Spinal cord (tissue), 10 donors: ENCODE measurements around the gene BCKDK. TPM values are rescaled to one million over a fixed set of nuclear protein-coding genes. Genes with fewer than 3 reads are reported as not detected.

Experiments used
- DNase-seq, 6 donors: peaks; one replicate each; pipeline versions ENCODE4 v3.0.0 to v3.0.0-alpha.2; 2013 to 2015; ENCODE audit warnings: low spot score in 6 of 6, low read depth in 4 of 6
- H3K27ac ChIP-seq: one replicate; pipeline ENCODE4 v1.5.1; 2013; ENCODE audit warnings: low read depth, low read length, control low read depth
- H3K27me3 ChIP-seq: one replicate; pipeline ENCODE4 v1.6.1; 2013; ENCODE audit warnings: low read length; ENCODE audit not compliant: control insufficient read depth, insufficient read depth
- H3K36me3 ChIP-seq: one replicate; pipeline ENCODE4 v1.6.1; 2013; ENCODE audit warnings: low read length; ENCODE audit not compliant: control insufficient read depth, insufficient read depth
- H3K4me1 ChIP-seq: one replicate; pipeline ENCODE4 v1.6.1; 2013; ENCODE audit warnings: low read length; ENCODE audit not compliant: control insufficient read depth, insufficient read depth
- H3K4me3 ChIP-seq: one replicate; pipeline ENCODE4 v1.5.1; 2013; ENCODE audit warnings: low read depth, low read length, control low read depth
- H3K9me3 ChIP-seq: one replicate; pipeline ENCODE4 v1.6.1; 2013; ENCODE audit warnings: low read length; ENCODE audit not compliant: control insufficient read depth, insufficient read depth
- WGBS: methylation state at CpG from one replicate; pipeline ENCODE4 v1.1.5; 2013; ENCODE audit warnings: missing lambda C conversion rate; ENCODE audit not compliant: insufficient coverage; 5-methylcytosine and 5-hydroxymethylcytosine counted together
- polyA plus RNA-seq, 2 donors: library from polyadenylated mRNA; unstranded; fragments of 120-200 nt; gene quantifications; one replicate each; pipeline ENCODE4 v1.2.1, GENCODE V29; 2013; ENCODE audit not compliant: insufficient read length in 2 of 2
- total RNA-seq, 2 donors: library from RNA; depleted of rRNA in 1 of 2; stranded (reverse); fragments of 120-200 nt in 1 of 2; fragments of >200 nt in 1 of 2; gene quantifications; one replicate each; pipeline versions ENCODE4 v1.2.3 to v1.2.4, GENCODE V29; 2013 to 2014
- donor health status: healthy.

Gene BCKDK
- total and polyA plus RNA-seq, 4 donors, result 13.5 to 49.7 (median 37.3) TPM

DNA sequence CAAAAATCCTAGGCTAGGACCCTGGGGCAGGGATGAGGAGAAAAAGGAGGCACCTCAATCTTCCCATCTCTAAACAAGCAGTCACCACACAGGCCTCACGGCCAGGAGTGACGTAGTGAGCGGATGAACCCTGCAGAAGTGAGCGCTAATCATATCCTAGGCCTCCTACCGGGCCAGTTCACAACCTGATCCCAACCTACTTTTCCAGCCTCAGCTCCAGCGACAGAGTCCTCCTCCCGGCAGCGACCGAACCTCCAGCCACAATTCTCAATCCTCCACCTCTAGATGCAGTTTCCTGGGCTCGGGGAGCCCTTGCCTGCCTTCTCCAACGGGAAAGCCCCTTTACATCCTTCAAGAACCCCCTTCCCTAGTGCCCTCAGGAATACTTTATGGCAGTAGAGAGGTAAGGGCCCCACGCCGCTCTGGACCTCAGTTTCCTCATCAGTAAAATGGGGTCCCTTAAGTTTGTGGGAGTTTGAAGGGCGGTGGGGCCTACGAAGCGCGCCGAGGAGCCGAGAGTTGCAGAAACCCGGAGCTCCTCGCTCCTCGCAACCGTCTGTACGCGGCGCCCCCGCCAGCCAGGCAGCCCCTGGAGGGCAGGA, 35.5 kb upstream of the BCKDK start:
- H3K27me3 ChIP-seq, result no peaks in the 10 kb centered on the region
- peak overlapping the region; percentile 96 for H3K4me3 ChIP-seq
- peaks cover 27% of the 10 kb centered on the region for H3K4me1 ChIP-seq
- H3K36me3 ChIP-seq, result peaks cover 20% of the 10 kb centered on the region
- peak overlapping the region; percentile 81 for H3K27ac ChIP-seq
- H3K9me3 ChIP-seq, result no peaks in the 10 kb centered on the region
- under 1% methylated on average over 25 of the region's 27 CpGs for WGBS
- peak in 2 of 6 donors; percentile 53 to 63 for DNase-seq

DNA sequence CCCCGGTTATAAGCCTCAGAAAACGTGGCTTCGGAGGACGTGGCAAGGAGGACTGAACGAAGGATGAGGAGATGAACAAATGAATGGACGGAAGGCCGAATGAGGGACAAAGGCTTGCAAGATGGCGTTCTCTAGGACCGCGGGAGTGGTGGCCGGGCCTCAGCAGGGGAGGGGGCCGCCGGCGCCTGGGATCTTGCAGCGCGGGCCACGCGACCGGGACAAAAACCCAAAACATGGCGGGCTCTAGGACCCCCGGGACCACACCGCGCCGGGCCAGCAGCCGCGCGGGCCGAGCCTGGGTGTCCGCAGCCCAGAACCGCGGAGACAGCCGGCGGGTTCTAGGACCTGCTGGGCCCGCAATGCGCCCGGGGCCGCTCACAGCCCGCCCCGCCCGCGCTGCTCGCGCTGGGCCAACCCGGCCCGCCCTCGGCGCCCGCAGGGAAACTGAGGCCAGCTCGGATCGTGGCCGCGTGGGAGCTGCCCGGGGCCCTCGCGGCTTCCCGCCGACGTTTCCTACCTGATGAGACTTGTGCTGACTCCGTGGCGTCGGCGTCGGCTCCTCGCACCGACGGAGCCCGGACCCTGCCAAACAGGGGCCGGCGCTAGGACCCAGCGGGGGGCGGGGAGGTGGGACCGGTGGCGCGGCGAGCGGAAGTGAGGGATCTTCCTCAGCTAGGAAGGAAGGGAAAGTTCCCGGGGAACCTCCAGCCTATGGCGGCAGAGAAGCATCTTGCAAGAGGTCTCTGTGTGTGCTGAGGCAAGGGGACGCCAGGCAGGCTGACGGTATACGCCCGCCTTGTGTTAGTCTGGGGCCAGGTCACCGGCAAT, 34.8 kb upstream of the BCKDK start:
- Histone ChIP-seq H3K4me1 (peaks cover 27% of the 10 kb centered on the region), H3K27ac (peak overlapping the region; percentile 97), H3K27me3 (no peaks in the 10 kb centered on the region), H3K4me3 (peak overlapping the region; percentile 96), H3K36me3 (peaks cover 27% of the 10 kb centered on the region), H3K9me3 (no peaks in the 10 kb centered on the region)
- peak; percentile 85 to 98 (median 92) for DNase-seq
- WGBS, result under 1% methylated on average over 83 of the region's 83 CpGs

DNA sequence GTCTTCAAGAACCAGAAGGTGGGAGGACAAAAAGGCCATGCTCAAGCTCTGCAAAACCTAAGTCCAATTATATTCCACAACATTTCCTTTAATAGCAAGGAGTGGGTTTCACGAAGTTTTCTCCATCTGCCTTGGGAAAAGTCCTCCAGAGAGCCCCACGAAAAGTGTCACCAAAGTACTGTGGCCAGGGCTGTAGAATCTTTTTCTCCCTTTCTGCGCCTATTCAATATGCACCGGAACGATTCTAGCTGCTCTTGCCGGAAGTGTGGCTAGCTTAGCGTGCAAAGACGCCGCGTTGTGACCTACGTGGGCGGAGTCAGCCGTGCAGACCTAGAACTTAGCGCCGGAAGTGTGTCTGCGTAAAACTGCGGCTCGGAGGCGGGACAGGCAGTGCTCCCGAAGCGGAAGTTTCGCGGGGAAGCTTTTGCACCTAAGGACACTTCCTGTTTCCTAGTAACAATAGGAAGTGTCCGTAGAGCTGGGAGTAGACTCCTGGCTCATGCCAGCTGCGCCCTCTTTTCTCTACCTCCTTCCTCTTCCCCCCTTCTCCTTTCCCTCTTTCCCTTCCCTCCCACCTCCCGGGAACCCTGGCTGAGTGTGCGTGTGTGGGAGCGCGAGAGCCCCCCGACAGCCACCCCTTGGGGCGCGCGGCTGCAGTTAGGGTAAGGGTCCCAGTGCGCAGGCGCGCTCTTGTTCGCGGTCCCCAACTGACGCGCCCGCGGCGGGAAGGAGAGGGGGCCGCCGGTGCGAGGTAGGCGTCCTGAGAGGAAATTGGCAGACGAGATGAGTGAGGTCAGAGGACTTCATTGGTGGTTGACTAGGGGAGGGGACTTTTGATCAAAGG, 34.0 kb upstream of the BCKDK start, which contains the start of the genes ZNF646 and ZNF668:
Gene ZNF646, plus strand, starts transcription at position 453 of the 844 bp plus-strand sequence. CDS start 1,903 bp downstream, outside the sequence.
Gene ZNF668, minus strand, starts transcription at position 271 of the 844 bp plus-strand sequence. CDS start 9,781 bp downstream, outside the sequence.
- Histone ChIP-seq H3K4me3 (peak within 1 kb of the TSS; percentile 96), H3K9me3 (no peaks in the 10 kb centered on the region), H3K27ac (peak within 1 kb of the TSS; percentile 97), H3K4me1 (peaks cover 27% of the 10 kb centered on the region), H3K36me3 (peaks cover 36% of the 10 kb centered on the region), H3K27me3 (no peaks in the 10 kb centered on the region)
- peak; percentile 93 to 100 (median 98) for DNase-seq
- WGBS, result 0% methylated on average over 44 of the region's 48 CpGs

DNA sequence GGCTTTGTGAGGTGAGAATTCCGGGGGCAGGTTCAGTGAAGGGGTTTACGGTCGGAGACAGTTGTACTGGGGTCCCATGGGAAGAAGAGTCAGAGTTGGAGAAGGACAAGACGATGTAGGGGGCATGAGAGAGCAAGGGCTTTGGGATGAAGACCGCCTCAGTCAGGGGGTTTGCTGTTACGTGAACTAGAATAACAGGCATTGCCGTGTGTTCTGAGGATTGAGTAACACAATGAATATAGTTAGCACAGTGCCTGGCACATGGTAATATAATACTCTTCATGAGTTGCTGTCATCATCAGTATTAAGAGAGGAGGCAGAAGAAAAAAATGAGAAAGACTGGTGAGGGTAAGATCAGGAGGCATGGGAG, 33.4 kb upstream of the BCKDK start:
- Histone ChIP-seq H3K9me3 (no peaks in the 10 kb centered on the region), H3K4me1 (peaks cover 27% of the 10 kb centered on the region), H3K27ac (peak overlapping the region; percentile 97), H3K4me3 (peak overlapping the region; percentile 96), H3K36me3 (peaks cover 42% of the 10 kb centered on the region), H3K27me3 (no peaks in the 10 kb centered on the region)
- no peak for DNase-seq
- 2% methylated on average over 5 of the region's 7 CpGs for WGBS

DNA sequence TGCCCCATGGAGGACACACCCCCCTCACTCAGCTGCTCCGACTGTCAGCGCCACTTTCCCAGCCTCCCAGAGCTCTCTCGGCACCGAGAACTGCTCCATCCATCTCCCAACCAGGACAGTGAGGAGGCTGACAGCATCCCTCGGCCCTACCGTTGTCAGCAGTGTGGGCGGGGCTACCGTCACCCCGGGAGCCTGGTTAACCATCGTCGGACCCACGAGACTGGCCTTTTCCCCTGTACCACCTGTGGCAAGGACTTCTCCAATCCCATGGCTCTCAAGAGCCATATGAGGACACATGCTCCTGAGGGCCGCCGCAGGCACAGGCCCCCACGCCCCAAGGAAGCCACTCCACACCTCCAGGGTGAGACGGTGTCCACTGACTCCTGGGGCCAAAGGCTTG, 31.9 kb upstream of the BCKDK start:
- Histone ChIP-seq H3K36me3 (peaks cover 57% of the 10 kb centered on the region), H3K27ac (no peak overlapping the region), H3K9me3 (no peaks in the 10 kb centered on the region), H3K4me1 (peaks cover 31% of the 10 kb centered on the region), H3K4me3 (no peak overlapping the region), H3K27me3 (no peaks in the 10 kb centered on the region)
- DNase-seq, result no peak
- 71% methylated on average over 16 of the region's 16 CpGs for WGBS

DNA sequence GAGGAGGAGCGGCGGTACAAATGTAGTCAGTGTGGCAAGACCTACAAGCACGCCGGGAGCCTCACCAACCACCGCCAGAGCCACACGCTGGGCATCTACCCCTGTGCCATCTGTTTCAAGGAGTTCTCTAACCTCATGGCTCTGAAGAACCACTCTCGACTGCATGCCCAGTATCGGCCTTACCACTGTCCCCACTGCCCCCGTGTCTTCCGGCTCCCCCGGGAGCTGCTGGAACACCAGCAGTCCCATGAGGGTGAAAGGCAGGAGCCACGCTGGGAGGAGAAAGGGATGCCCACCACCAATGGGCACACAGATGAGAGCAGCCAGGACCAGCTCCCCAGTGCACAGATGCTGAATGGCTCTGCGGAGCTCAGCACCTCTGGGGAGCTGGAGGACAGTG, 31.2 kb upstream of the BCKDK start:
- Histone ChIP-seq H3K4me1 (peaks cover 33% of the 10 kb centered on the region), H3K27me3 (no peaks in the 10 kb centered on the region), H3K36me3 (peaks cover 64% of the 10 kb centered on the region), H3K9me3 (no peaks in the 10 kb centered on the region), H3K4me3 (no peak overlapping the region), H3K27ac (no peak overlapping the region)
- DNase-seq, result no peak
- 94% methylated on average over 13 of the region's 13 CpGs for WGBS

GRCh38 chr16:31077592-31078396, 30.4 kb upstream of the BCKDK start:
- 93% methylated on average over 30 of the region's 30 CpGs for WGBS
- Histone ChIP-seq H3K27ac (no peak overlapping the region), H3K4me1 (peaks cover 32% of the 10 kb centered on the region), H3K36me3 (peaks cover 72% of the 10 kb centered on the region), H3K9me3 (no peaks in the 10 kb centered on the region), H3K4me3 (no peak overlapping the region), H3K27me3 (no peaks in the 10 kb centered on the region)
- no peak for DNase-seq

DNA sequence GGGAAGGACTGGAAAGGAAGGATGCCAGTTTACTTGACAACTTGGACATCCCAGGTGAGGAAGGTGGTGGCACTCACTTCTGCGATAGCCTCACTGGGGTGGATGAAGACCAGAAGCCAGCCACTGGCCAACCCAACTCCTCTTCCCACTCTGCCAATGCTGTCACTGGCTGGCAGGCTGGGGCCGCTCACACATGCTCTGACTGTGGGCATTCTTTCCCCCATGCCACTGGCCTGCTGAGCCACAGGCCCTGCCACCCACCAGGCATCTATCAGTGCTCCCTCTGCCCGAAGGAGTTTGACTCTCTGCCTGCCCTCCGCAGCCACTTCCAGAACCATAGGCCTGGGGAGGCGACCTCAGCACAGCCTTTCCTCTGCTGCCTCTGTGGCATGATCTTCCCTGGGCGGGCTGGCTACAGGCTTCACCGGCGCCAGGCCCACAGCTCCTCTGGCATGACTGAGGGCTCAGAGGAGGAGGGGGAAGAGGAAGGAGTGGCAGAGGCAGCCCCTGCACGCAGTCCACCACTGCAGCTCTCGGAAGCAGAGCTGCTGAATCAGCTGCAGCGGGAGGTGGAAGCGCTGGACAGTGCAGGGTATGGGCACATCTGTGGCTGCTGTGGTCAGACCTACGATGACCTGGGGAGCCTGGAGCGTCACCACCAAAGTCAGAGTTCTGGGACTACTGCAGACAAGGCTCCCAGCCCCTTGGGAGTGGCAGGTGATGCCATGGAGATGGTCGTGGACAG, 29.4 kb upstream of the BCKDK start:
- Histone ChIP-seq H3K36me3 (peaks cover 82% of the 10 kb centered on the region), H3K4me3 (no peak overlapping the region), H3K4me1 (peaks cover 29% of the 10 kb centered on the region), H3K27me3 (no peaks in the 10 kb centered on the region), H3K27ac (no peak overlapping the region), H3K9me3 (no peaks in the 10 kb centered on the region)
- WGBS, result 94% methylated on average over 15 of the region's 15 CpGs
- DNase-seq, result no peak
